HEK293T (cell line): ENCODE results near the gene SLC27A3.

Experiments used
- ARNT ChIP-seq: fragments of 450-650 bp; IDR thresholded peaks from 2 replicates; pipeline ENCODE4 v1.6.1; 2017; ENCODE audit warnings: mild to moderate bottlenecking
- BHLHE40 ChIP-seq: fragments of 450-650 bp; IDR thresholded peaks from 2 replicates; pipeline ENCODE4 v1.6.1; 2016; ENCODE audit warnings: mild to moderate bottlenecking, moderate library complexity, borderline replicate concordance
- FOXA1 ChIP-seq: fragments of 450-650 bp; IDR thresholded peaks from 2 replicates; pipeline ENCODE4 v1.6.1; 2016; ENCODE audit warnings: mild to moderate bottlenecking
- HDGF ChIP-seq: fragments of 450-650 bp; IDR thresholded peaks from 2 replicates; pipeline ENCODE4 v1.6.1; 2017; ENCODE audit warnings: antibody characterized with exemption, borderline replicate concordance
- L3MBTL2 ChIP-seq: fragments of 450-650 bp; conservative IDR thresholded peaks from 2 replicates; pipeline ENCODE4 v1.6.1; 2016; ENCODE audit warnings: mild to moderate bottlenecking
- PKNOX1 ChIP-seq: fragments of 450-650 bp; IDR thresholded peaks from 2 replicates; pipeline ENCODE4 v1.6.1; 2016
- SP1 ChIP-seq: fragments of 450-650 bp; IDR thresholded peaks from 2 replicates; pipeline ENCODE4 v1.6.1; 2017
- ZNF384 ChIP-seq: fragments of 450-650 bp; IDR thresholded peaks from 2 replicates; pipeline ENCODE4 v1.6.1; 2016

GRCh38 chr1:153795934-153796785, 21.0 kb downstream of the SLC27A3 start:
- TF ChIP-seq ZNF384 = no peak
- no peak for TF ChIP-seq ARNT
- TF ChIP-seq BHLHE40 = no peak
- no peak for TF ChIP-seq SP1
- TF ChIP-seq PKNOX1 = no peak
- TF ChIP-seq FOXA1 = no peak
- TF ChIP-seq HDGF = no peak
- no peak for TF ChIP-seq L3MBTL2
